22Rv1 (cell line): ENCODE measurements around the gene ENO1.

Source experiments
- H3K27ac ChIP-seq: fragments of 450-650 bp; 2 replicates; pipeline ENCODE4 v1.5.1; 2017
- CTCF ChIP-seq: fragments of 450-650 bp; IDR thresholded peaks from 2 replicates; pipeline ENCODE4 v1.5.1; 2017; ENCODE audit warnings: mild to moderate bottlenecking
- ZFX ChIP-seq: fragments of 450-650 bp; IDR thresholded peaks from 2 replicates; pipeline ENCODE4 v1.6.1; 2017; ENCODE audit warnings: antibody characterized with exemption, borderline replicate concordance

ENO1 gene

GRCh38 chr1:8914466-8914865, 36.0 kb upstream of the ENO1 start:
- TF ChIP-seq CTCF = no peak
- no peak for TF ChIP-seq ZFX
- H3K27ac ChIP-seq = no peak overlapping the region

- no peak overlapping the region for H3K27ac ChIP-seq
- TF ChIP-seq CTCF (no peak), ZFX (no peak)
These were observed 35.0 kb upstream of the ENO1 start for GRCh38 chr1:8913457-8913856.

- H3K27ac ChIP-seq = no peak overlapping the region
- no peak for TF ChIP-seq ZFX
- TF ChIP-seq CTCF = no peak
These were observed 33.2 kb upstream of the ENO1 start for GRCh38 chr1:8911416-8912309.

- no peak overlapping the region for H3K27ac ChIP-seq
- TF ChIP-seq CTCF = no peak
These were observed 32.4 kb upstream of the ENO1 start for GRCh38 chr1:8910914-8911313.

- no peak overlapping the region for H3K27ac ChIP-seq
- TF ChIP-seq CTCF (no peak), ZFX (no peak)
These were observed 31.8 kb upstream of the ENO1 start for GRCh38 chr1:8910331-8910730.

- TF ChIP-seq ZFX (no peak), CTCF (no peak)
- no peak overlapping the region for H3K27ac ChIP-seq
These were observed 30.1 kb upstream of the ENO1 start for GRCh38 chr1:8908388-8909151.
